Measurements from ENCODE around the gene RPL37A.

The RPL37A gene

GRCh38 chr2:216519154-216519762 is 20.6 kb downstream of the RPL37A start:
- H3K27ac ChIP-seq: no peak overlapping the region
- no peak overlapping the region for H2AFZ ChIP-seq (ENCODE audit: low read depth)
- no peaks in the 10 kb centered on the region for H4K20me1 ChIP-seq (ENCODE audit: insufficient read depth)
- no peaks in the 10 kb centered on the region for H3K79me2 ChIP-seq (ENCODE audit: insufficient read depth, low read depth)
- H3K4me3 ChIP-seq (IDR thresholded peaks at IDR 0.05; ENCODE audit: insufficient read depth, low read depth, low read length): no peak overlapping the region
- H3K9ac ChIP-seq: no peak overlapping the region
- no peaks in the 10 kb centered on the region for H3K36me3 ChIP-seq (ENCODE audit: insufficient read depth)
- H3K4me2 ChIP-seq: no peak overlapping the region
- no peaks in the 10 kb centered on the region for H3K4me1 ChIP-seq (ENCODE audit: low read depth, poor library complexity, severe bottlenecking)
- no peaks in the 10 kb centered on the region for H3K27me3 ChIP-seq (ENCODE audit: insufficient read depth, low read depth)
- peak; percentile 78 for TF ChIP-seq CTCF (conservative IDR thresholded peaks at IDR 0.05; ENCODE audit: low read depth, low read length)

GRCh38 chr2:216520112-216520511 is 21.5 kb downstream of the RPL37A start:
- Histone ChIP-seq H3K4me3 (IDR thresholded peaks at IDR 0.05; ENCODE audit: insufficient read depth, low read depth, low read length) (no peak overlapping the region), H2AFZ (ENCODE audit: low read depth) (no peak overlapping the region), H3K4me1 (ENCODE audit: low read depth, poor library complexity, severe bottlenecking) (no peaks in the 10 kb centered on the region), H3K4me2 (no peak overlapping the region), H3K79me2 (ENCODE audit: insufficient read depth, low read depth) (no peaks in the 10 kb centered on the region), H3K36me3 (ENCODE audit: insufficient read depth) (no peaks in the 10 kb centered on the region), H3K27me3 (ENCODE audit: insufficient read depth, low read depth) (no peaks in the 10 kb centered on the region), H3K27ac (no peak overlapping the region), H4K20me1 (ENCODE audit: insufficient read depth) (no peaks in the 10 kb centered on the region), H3K9ac (no peak overlapping the region)
- no peak for TF ChIP-seq CTCF (conservative IDR thresholded peaks at IDR 0.05; ENCODE audit: low read depth, low read length)

GRCh38 chr2:216522892-216523502 is 24.4 kb downstream of the RPL37A start:
- Histone ChIP-seq H3K27ac (no peak overlapping the region), H3K27me3 (ENCODE audit: insufficient read depth, low read depth) (no peaks in the 10 kb centered on the region), H3K4me1 (ENCODE audit: low read depth, poor library complexity, severe bottlenecking) (no peaks in the 10 kb centered on the region)

GRCh38 chr2:216525972-216526371 is 27.3 kb downstream of the RPL37A start:
- TF ChIP-seq CTCF (conservative IDR thresholded peaks at IDR 0.05; ENCODE audit: low read depth, low read length): no peak
- no peaks in the 10 kb centered on the region for H3K4me1 ChIP-seq (ENCODE audit: low read depth, poor library complexity, severe bottlenecking)
- H3K36me3 ChIP-seq (ENCODE audit: insufficient read depth): no peaks in the 10 kb centered on the region
- H3K4me3 ChIP-seq (IDR thresholded peaks at IDR 0.05; ENCODE audit: insufficient read depth, low read depth, low read length): no peak overlapping the region
- H4K20me1 ChIP-seq (ENCODE audit: insufficient read depth): no peaks in the 10 kb centered on the region
- H2AFZ ChIP-seq (ENCODE audit: low read depth): no peak overlapping the region
- H3K27me3 ChIP-seq (ENCODE audit: insufficient read depth, low read depth): no peaks in the 10 kb centered on the region
- no peak overlapping the region for H3K4me2 ChIP-seq
- H3K9ac ChIP-seq: no peak overlapping the region
- no peaks in the 10 kb centered on the region for H3K79me2 ChIP-seq (ENCODE audit: insufficient read depth, low read depth)
- H3K27ac ChIP-seq: no peak overlapping the region

More at GRCh38 chr2:216522892-216523502, 24.4 kb downstream of the RPL37A start:
- H3K79me2 ChIP-seq (ENCODE audit: insufficient read depth, low read depth): no peaks in the 10 kb centered on the region
- no peak overlapping the region for H2AFZ ChIP-seq (ENCODE audit: low read depth)
- no peak overlapping the region for H3K4me3 ChIP-seq (IDR thresholded peaks at IDR 0.05; ENCODE audit: insufficient read depth, low read depth, low read length)
- no peak overlapping the region for H3K9ac ChIP-seq
- TF ChIP-seq CTCF (conservative IDR thresholded peaks at IDR 0.05; ENCODE audit: low read depth, low read length): no peak
- H3K36me3 ChIP-seq (ENCODE audit: insufficient read depth): no peaks in the 10 kb centered on the region
- H3K4me2 ChIP-seq: no peak overlapping the region
- no peaks in the 10 kb centered on the region for H4K20me1 ChIP-seq (ENCODE audit: insufficient read depth)
